ENCODE measurements around the gene CD84. TPM values are rescaled to one million over a fixed set of nuclear protein-coding genes. Genes with fewer than 3 reads are reported as not detected.

The CD84 gene
- total RNA-seq, 1 experiment from 2014 or later: not detected

DNA sequence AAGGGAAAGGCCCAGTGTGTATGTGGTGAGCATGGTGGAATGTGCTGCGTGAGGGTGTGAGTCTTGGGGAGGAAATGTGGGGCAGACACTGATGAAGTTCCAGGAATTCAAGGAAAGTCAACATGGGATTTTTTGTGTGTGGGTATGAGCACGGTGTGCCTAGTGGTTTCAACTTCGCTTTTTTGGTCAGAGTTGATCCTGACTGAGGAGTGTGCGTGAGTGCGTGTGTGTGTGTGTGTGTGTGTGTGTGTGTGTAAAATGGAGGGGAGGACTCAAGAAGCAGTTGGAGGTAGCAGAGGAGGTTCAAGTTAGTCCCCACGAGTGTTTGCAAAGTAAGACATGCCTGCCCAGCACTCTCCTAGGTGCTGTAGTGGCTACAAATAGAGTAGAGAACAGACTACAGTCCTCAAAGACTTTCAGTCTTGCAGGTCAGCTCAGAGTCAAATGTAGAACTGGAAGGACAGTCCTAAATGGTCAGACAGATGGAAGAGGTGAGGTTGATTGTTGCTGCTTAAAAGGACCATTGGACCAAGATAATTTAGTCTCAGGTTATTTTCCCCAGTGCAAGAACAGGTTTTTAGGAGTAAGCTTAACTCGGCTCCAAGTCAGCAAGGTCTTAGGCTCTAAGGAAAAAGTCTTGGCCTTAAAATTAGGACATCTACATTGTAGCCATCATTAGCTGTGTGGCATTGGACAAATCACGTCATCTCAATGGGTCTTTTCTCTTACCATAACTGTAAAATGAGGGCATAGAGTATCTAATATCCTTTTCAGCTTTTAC is 42.5 kb upstream of the CD84 start:
- POLR2A ChIA-PET (ENCODE audit: low non-redundant PET): no interaction called here
- Histone ChIP-seq H3K27me3 (replicated peaks; ENCODE audit: insufficient read depth, low read depth, low read length, poor library complexity) (no peaks in the 10 kb centered on the region), H3K36me3 (ENCODE audit: insufficient read depth, low read length, poor library complexity, severe bottlenecking) (no peaks in the 10 kb centered on the region), H3K4me1 (ENCODE audit: insufficient read depth, low read length, poor library complexity, severe bottlenecking) (no peaks in the 10 kb centered on the region), H3K4me3 (ENCODE audit: low read depth, low read length, poor library complexity, severe bottlenecking) (no peak overlapping the region), H3K27ac (ENCODE audit: low read depth, low read length, poor library complexity, severe bottlenecking) (no peak overlapping the region), H3K9me3 (ENCODE audit: low read depth, low read length, poor library complexity, severe bottlenecking) (no peaks in the 10 kb centered on the region)
- intact Hi-C loops (cut with micrococcal nuclease; ENCODE audit: unreplicated experiment): no loop called here
- BruUV-seq (replicated peaks): no TSS peak
- TF ChIP-seq, protein P1, sequence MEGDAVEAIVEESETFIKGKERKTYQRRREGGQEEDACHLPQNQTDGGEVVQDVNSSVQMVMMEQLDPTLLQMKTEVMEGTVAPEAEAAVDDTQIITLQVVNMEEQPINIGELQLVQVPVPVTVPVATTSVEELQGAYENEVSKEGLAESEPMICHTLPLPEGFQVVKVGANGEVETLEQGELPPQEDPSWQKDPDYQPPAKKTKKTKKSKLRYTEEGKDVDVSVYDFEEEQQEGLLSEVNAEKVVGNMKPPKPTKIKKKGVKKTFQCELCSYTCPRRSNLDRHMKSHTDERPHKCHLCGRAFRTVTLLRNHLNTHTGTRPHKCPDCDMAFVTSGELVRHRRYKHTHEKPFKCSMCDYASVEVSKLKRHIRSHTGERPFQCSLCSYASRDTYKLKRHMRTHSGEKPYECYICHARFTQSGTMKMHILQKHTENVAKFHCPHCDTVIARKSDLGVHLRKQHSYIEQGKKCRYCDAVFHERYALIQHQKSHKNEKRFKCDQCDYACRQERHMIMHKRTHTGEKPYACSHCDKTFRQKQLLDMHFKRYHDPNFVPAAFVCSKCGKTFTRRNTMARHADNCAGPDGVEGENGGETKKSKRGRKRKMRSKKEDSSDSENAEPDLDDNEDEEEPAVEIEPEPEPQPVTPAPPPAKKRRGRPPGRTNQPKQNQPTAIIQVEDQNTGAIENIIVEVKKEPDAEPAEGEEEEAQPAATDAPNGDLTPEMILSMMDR (conservative IDR thresholded peaks at IDR 0.05; ENCODE audit: low read depth, low read length): no peak
- TF ChIP-seq EZH2 (IDR thresholded peaks at IDR 0.05; ENCODE audit: borderline replicate concordance, low read depth, low read length, poor library complexity, severe bottlenecking): no peak
- DNase-seq (ENCODE audit: low spot score): no peak
- CTCF ChIA-PET: no interaction called here

DNA sequence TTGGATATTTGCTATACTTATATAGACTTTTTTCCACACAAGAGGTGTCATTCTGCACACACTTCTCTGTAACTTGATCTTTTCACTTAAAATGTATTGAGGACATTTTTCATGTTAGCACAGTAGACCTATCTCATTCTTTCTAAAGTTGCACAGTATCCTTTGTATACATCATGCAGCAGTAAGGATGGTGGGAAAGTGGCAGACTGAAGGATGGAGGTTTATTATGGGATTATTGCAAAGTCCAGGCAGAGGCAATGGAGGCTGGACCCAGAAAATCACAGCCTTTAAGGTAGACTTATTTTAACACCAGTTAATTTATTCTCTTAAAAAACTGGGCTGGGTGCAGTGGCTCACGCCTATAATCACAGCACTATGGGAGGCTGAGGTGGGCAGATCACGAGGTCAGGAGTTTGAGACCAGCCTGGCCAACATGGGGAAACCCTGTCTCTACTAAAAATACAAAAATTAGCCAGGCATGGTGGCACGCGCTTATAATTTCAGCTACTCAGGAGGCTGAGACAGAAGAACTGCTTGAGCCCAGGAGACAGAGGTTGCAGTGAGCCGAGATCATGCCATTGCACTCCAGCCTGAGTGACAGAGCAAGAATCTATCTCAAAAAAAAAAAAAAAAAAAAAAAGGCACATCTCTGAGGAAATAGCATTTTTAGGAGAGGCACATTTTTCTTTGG is 41.8 kb upstream of the CD84 start:
- BruUV-seq (replicated peaks): no TSS peak
- Histone ChIP-seq H3K27me3 (replicated peaks; ENCODE audit: insufficient read depth, low read depth, low read length, poor library complexity) (no peaks in the 10 kb centered on the region), H3K9me3 (ENCODE audit: low read depth, low read length, poor library complexity, severe bottlenecking) (no peaks in the 10 kb centered on the region), H3K27ac (ENCODE audit: low read depth, low read length, poor library complexity, severe bottlenecking) (no peak overlapping the region), H3K4me3 (ENCODE audit: low read depth, low read length, poor library complexity, severe bottlenecking) (no peak overlapping the region), H3K36me3 (ENCODE audit: insufficient read depth, low read length, poor library complexity, severe bottlenecking) (no peaks in the 10 kb centered on the region), H3K4me1 (ENCODE audit: insufficient read depth, low read length, poor library complexity, severe bottlenecking) (no peaks in the 10 kb centered on the region)
- TF ChIP-seq, protein P1 (conservative IDR thresholded peaks at IDR 0.05; ENCODE audit: low read depth, low read length): no peak
- no peak for TF ChIP-seq EZH2 (IDR thresholded peaks at IDR 0.05; ENCODE audit: borderline replicate concordance, low read depth, low read length, poor library complexity, severe bottlenecking)
- ChIA-PET POLR2A (ENCODE audit: low non-redundant PET) (no interaction called here), CTCF (no interaction called here)
- no peak for DNase-seq (ENCODE audit: low spot score)
- intact Hi-C loops (cut with micrococcal nuclease; ENCODE audit: unreplicated experiment): no loop called here

GRCh38 chr1:160619742-160620277 is 40.5 kb upstream of the CD84 start:
- no peak for DNase-seq (ENCODE audit: low spot score)
- H3K27me3 ChIP-seq (replicated peaks; ENCODE audit: insufficient read depth, low read depth, low read length, poor library complexity): no peaks in the 10 kb centered on the region
- intact Hi-C loops (cut with micrococcal nuclease; ENCODE audit: unreplicated experiment): no loop called here
- TF ChIP-seq, protein P1 (conservative IDR thresholded peaks at IDR 0.05; ENCODE audit: low read depth, low read length): no peak
- TF ChIP-seq EZH2 (IDR thresholded peaks at IDR 0.05; ENCODE audit: borderline replicate concordance, low read depth, low read length, poor library complexity, severe bottlenecking): no peak
- CTCF ChIA-PET: interaction anchor here (1.4 kb wide), 1 partner anchor 12 kb away, joined by 6 read pairs; no protein-coding TSS in a partner anchor
- H3K36me3 ChIP-seq (ENCODE audit: insufficient read depth, low read length, poor library complexity, severe bottlenecking): no peaks in the 10 kb centered on the region
- H3K9me3 ChIP-seq (ENCODE audit: low read depth, low read length, poor library complexity, severe bottlenecking): no peaks in the 10 kb centered on the region
- H3K4me1 ChIP-seq (ENCODE audit: insufficient read depth, low read length, poor library complexity, severe bottlenecking): no peaks in the 10 kb centered on the region
- H3K4me3 ChIP-seq (ENCODE audit: low read depth, low read length, poor library complexity, severe bottlenecking): no peak overlapping the region
- H3K27ac ChIP-seq (ENCODE audit: low read depth, low read length, poor library complexity, severe bottlenecking): no peak overlapping the region
- BruUV-seq (replicated peaks): no TSS peak
- POLR2A ChIA-PET (ENCODE audit: low non-redundant PET): no interaction called here
